Tibial artery (tissue), 4 donors: ENCODE results near the gene EYS.

Experiments
- DNase-seq, 2 donors: peaks; one replicate each; pipeline ENCODE4 v3.0.0-alpha.2; 2019
- H3K27ac ChIP-seq, 2 donors: fragments of 200-600 bp; sonication (generic) in 1 of 2; 1 replicate in 1 of 2; 2 replicates in 1 of 2; pipeline ENCODE4 v1.5.1; 2018 to 2019; ENCODE audit warnings: mild to moderate bottlenecking in 1 of 2
- H3K27me3 ChIP-seq, 2 donors: fragments of 200-600 bp; sonication (generic) in 1 of 2; one replicate each; pipeline versions ENCODE4 v1.5.1 to v1.6.0; 2016 to 2019
- H3K36me3 ChIP-seq, 3 donors: fragments of 200-600 bp; sonication (generic) in 2 of 3; one replicate each; pipeline ENCODE4 v1.5.1; 2016 to 2019; ENCODE audit warnings: mild to moderate bottlenecking in 2 of 3
- H3K4me1 ChIP-seq, 4 donors: fragments of 200-600 bp; sonication (generic) in 2 of 4; 1 replicate in 3 of 4; 2 replicates in 1 of 4; pipeline ENCODE4 v1.5.1; 2016 to 2019
- H3K4me3 ChIP-seq, 2 donors: fragments of 200-600 bp; sonication (generic) in 1 of 2; 1 replicate in 1 of 2; 2 replicates in 1 of 2; pipeline ENCODE4 v1.5.1; 2018 to 2019; ENCODE audit warnings: mild to moderate bottlenecking in 2 of 2
- H3K9me3 ChIP-seq, 3 donors: fragments of 200-600 bp; sonication (generic) in 1 of 3; one replicate each; pipeline ENCODE4 v1.5.1; 2016 to 2019
- CTCF ChIP-seq, 2 experiments: fragments of 200-600 bp in 1 of 2; fragments of 450-650 bp in 1 of 2; IDR thresholded peaks; one replicate each; pipeline ENCODE4 v1.5.1; 2017 to 2019; ENCODE audit warnings: antibody characterized with exemption in 2 of 2, mild to moderate bottlenecking in 1 of 2, moderate library complexity in 1 of 2
- intact Hi-C: fragments of 100-400 bp; cut with DNase I; formaldehyde crosslinking; loops from one replicate; pipeline ENCODE4 v1.15.0; 2023; ENCODE audit warnings: low total_unique reads

The EYS gene

GRCh38 chr6:64522859-64523258 lies 1184.2 kb downstream of the EYS start:
- no peak for DNase-seq
- Histone ChIP-seq H3K4me3 (no peak overlapping the region), H3K9me3 (no peaks in the 10 kb centered on the region), H3K4me1 (no peaks in the 10 kb centered on the region), H3K27me3 (no peaks in the 10 kb centered on the region), H3K36me3 (no peaks in the 10 kb centered on the region), H3K27ac (no peak overlapping the region)
- TF ChIP-seq CTCF (IDR thresholded peaks at IDR 0.05), result no peak
- intact Hi-C loops, result no loop called here

GRCh38 chr6:64520050-64520449 lies 1187.0 kb downstream of the EYS start:
- Histone ChIP-seq H3K27me3 (no peaks in the 10 kb centered on the region), H3K4me1 (no peaks in the 10 kb centered on the region), H3K36me3 (no peaks in the 10 kb centered on the region), H3K27ac (no peak overlapping the region), H3K4me3 (no peak overlapping the region), H3K9me3 (no peaks in the 10 kb centered on the region)
- TF ChIP-seq CTCF (IDR thresholded peaks at IDR 0.05), result no peak
- intact Hi-C loops, result no loop called here
- no peak for DNase-seq

- H3K9me3 ChIP-seq, result no peaks in the 10 kb centered on the region
- H3K27me3 ChIP-seq, result no peaks in the 10 kb centered on the region
- no peak overlapping the region for H3K4me3 ChIP-seq
- no peaks in the 10 kb centered on the region for H3K36me3 ChIP-seq
- no peaks in the 10 kb centered on the region for H3K4me1 ChIP-seq
- H3K27ac ChIP-seq, result no peak overlapping the region
- no peak for DNase-seq
- no peak for TF ChIP-seq CTCF (IDR thresholded peaks at IDR 0.05)
- intact Hi-C loops, result no loop called here
Observed at GRCh38 chr6:64516393-64516792, 1190.6 kb downstream of the EYS start.

- Histone ChIP-seq H3K36me3 (no peaks in the 10 kb centered on the region), H3K4me3 (no peak overlapping the region), H3K4me1 (no peaks in the 10 kb centered on the region), H3K27me3 (no peaks in the 10 kb centered on the region), H3K9me3 (no peaks in the 10 kb centered on the region), H3K27ac (no peak overlapping the region)
- intact Hi-C loops, result no loop called here
- DNase-seq, result no peak
- no peak for TF ChIP-seq CTCF (IDR thresholded peaks at IDR 0.05)
Observed at GRCh38 chr6:64507661-64508060, 1199.4 kb downstream of the EYS start.

GRCh38 chr6:64505312-64505711 lies 1201.7 kb downstream of the EYS start:
- Histone ChIP-seq H3K27me3 (no peaks in the 10 kb centered on the region), H3K9me3 (no peaks in the 10 kb centered on the region), H3K36me3 (no peaks in the 10 kb centered on the region), H3K27ac (no peak overlapping the region), H3K4me3 (no peak overlapping the region), H3K4me1 (no peaks in the 10 kb centered on the region)
- intact Hi-C loops, result no loop called here
- DNase-seq, result no peak
- TF ChIP-seq CTCF (IDR thresholded peaks at IDR 0.05), result no peak

GRCh38 chr6:64504503-64504902 lies 1202.5 kb downstream of the EYS start:
- Histone ChIP-seq H3K27ac (no peak overlapping the region), H3K27me3 (no peaks in the 10 kb centered on the region), H3K4me1 (no peaks in the 10 kb centered on the region), H3K4me3 (no peak overlapping the region), H3K36me3 (no peaks in the 10 kb centered on the region), H3K9me3 (no peaks in the 10 kb centered on the region)
- no peak for TF ChIP-seq CTCF (IDR thresholded peaks at IDR 0.05)
- DNase-seq, result no peak
- intact Hi-C loops, result no loop called here
